OCI-LY1 (cell line): Measurements from ENCODE around the gene CLCNKB.

ENCODE experiments used
- H2AFZ ChIP-seq: fragments of 200-600 bp; sonication (generic), shearing (Covaris generic); 2 replicates; pipeline ENCODE4 v1.6.0; 2014; ENCODE audit warnings: antibody characterized with exemption, mild to moderate bottlenecking, low read length
- H3F3A ChIP-seq: fragments of 200-600 bp; sonication (generic), shearing (Covaris generic); 2 replicates; pipeline ENCODE4 v1.6.0; 2014; ENCODE audit warnings: mild to moderate bottlenecking, antibody characterized with exemption, low read length, moderate library complexity; ENCODE audit not compliant: insufficient read depth
- H3K27ac ChIP-seq: fragments of 200-600 bp; sonication (generic); 2 replicates; pipeline ENCODE4 v1.5.1; 2014; ENCODE audit warnings: low read length, mixed run types, mild to moderate bottlenecking, low read depth; ENCODE audit not compliant: poor library complexity, severe bottlenecking
- H3K27me3 ChIP-seq: fragments of 200-600 bp; sonication (generic); 2 replicates; pipeline ENCODE4 v1.6.0; 2014; ENCODE audit warnings: antibody characterized with exemption, mild to moderate bottlenecking, low read length, moderate library complexity; ENCODE audit not compliant: insufficient read depth
- H3K36me3 ChIP-seq: fragments of 200-600 bp; sonication (generic); 2 replicates; pipeline ENCODE4 v1.6.1; 2014; ENCODE audit warnings: mild to moderate bottlenecking, antibody characterized with exemption, low read length, moderate library complexity, mixed read lengths; ENCODE audit not compliant: insufficient read depth
- H3K4me1 ChIP-seq: fragments of 200-600 bp; sonication (generic); 2 replicates; pipeline ENCODE4 v1.5.1; 2014; ENCODE audit warnings: mild to moderate bottlenecking, low read length, moderate library complexity; ENCODE audit not compliant: insufficient read depth, severe bottlenecking
- H3K4me2 ChIP-seq: fragments of 200-600 bp; sonication (generic), shearing (Covaris generic); 2 replicates; pipeline ENCODE4 v1.6.1; 2014; ENCODE audit warnings: low read length
- H3K4me3 ChIP-seq: fragments of 200-600 bp; sonication (generic); 2 replicates; pipeline ENCODE4 v1.5.1; 2014; ENCODE audit warnings: low read length, low read depth, mild to moderate bottlenecking, mixed read lengths; ENCODE audit not compliant: poor library complexity, severe bottlenecking
- H3K79me2 ChIP-seq: fragments of 200-600 bp; shearing (Covaris generic); 2 replicates; pipeline ENCODE4 v1.6.1; 2016; ENCODE audit warnings: mixed run types, low read length, mixed read lengths; ENCODE audit not compliant: insufficient read depth
- H3K9ac ChIP-seq: fragments of 200-600 bp; sonication (generic), shearing (Covaris generic); 2 replicates; pipeline ENCODE4 v1.6.1; 2014; ENCODE audit warnings: mild to moderate bottlenecking, low read length, mixed read lengths
- H3K9me2 ChIP-seq: fragments of 200-600 bp; sonication (generic), shearing (Covaris generic); 2 replicates; pipeline ENCODE4 v1.6.1; 2014; ENCODE audit warnings: low read depth, mild to moderate bottlenecking, low read length, mixed read lengths
- H3K9me3 ChIP-seq: fragments of 200-600 bp; shearing (Covaris generic); 2 replicates; pipeline ENCODE4 v1.6.1; 2014; ENCODE audit warnings: low read length, mixed read lengths
- H4K20me1 ChIP-seq: fragments of 200-600 bp; sonication (generic), shearing (Covaris generic); 2 replicates; pipeline ENCODE4 v1.6.0; 2016; ENCODE audit warnings: mild to moderate bottlenecking, low read length; ENCODE audit not compliant: insufficient read depth
- EZH2 ChIP-seq: fragments of 200-600 bp; sonication (generic), shearing (Covaris generic); IDR thresholded peaks from 2 replicates; pipeline ENCODE4 v1.8.0; 2017; ENCODE audit warnings: borderline replicate concordance, mixed run types, mild to moderate bottlenecking, antibody characterized with exemption, low read length, moderate library complexity, mixed read lengths
- TF ChIP-seq, protein P1 (sequence below): fragments of 200-600 bp; sonication (generic), shearing (Covaris generic); IDR thresholded peaks from 2 replicates; pipeline ENCODE4 v1.5.1; 2017; ENCODE audit warnings: mild to moderate bottlenecking, antibody characterized with exemption, low read length, moderate library complexity, mixed read lengths

Gene CLCNKB

DNA sequence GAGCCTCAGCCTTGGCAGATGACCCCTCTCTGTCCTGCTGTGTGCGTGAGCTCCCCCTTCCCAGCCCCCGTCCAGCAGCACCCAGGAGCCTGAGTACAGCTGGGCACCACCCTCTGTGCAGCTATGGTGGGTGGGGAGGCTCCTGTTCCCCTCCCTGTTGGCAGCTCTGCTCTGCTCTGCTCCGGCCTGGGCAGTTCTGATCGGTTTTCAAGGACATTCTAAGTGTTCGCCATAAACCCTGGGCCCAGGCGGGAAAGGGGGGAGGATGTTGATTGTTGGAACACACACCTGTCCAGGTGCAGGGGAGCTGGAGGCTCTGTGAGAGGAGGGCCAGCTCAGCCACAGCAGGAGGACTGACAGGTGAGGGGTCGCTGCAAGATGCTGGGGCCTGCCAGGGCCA is at the start of gene CLCNKB:
Gene CLCNKB (plus strand): TSS at position 262 of the 400 bp plus-strand sequence. CDS start 711 bp downstream, outside the sequence.
- H3K4me1 ChIP-seq, result no peaks in the 10 kb centered on the region
- H3K4me3 ChIP-seq, result no peak within 1 kb of the TSS
- H3K27me3 ChIP-seq, result no peaks in the 10 kb centered on the region; the same call in 1 of the 2 replicates

DNA sequence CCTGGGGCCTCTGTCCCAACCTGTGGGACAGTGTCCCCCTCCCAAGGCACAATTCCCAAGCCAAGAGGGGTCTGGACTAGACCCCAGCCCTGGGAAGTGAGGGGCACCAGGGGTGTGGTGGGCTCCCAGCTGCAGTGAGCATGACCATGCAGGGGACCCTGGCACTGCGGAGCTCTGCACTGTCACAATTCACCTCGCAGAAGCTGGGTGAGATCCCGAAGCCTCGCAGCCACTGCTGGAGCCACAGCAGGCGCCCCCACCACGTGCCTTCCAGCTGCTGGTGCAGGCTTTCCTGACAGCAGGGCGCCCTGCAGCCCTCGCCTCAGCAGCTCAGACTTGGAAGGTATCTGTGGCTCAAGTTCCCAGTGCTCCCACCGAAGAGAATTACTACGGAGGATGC is 49.5 kb upstream of the CLCNKB start:
- Histone ChIP-seq H4K20me1 (no peaks in the 10 kb centered on the region), H3K9me3 (no peaks in the 10 kb centered on the region), H3K9ac (no peak overlapping the region), H3K79me2 (no peaks in the 10 kb centered on the region), H3K27ac (no peak overlapping the region), H3K36me3 (no peaks in the 10 kb centered on the region), H3K27me3 (peaks cover 12% of the 10 kb centered on the region; the same call in 1 of the 2 replicates), H2AFZ (no peak overlapping the region), H3K4me1 (no peaks in the 10 kb centered on the region), H3F3A (no peaks in the 10 kb centered on the region), H3K4me3 (no peak overlapping the region), H3K9me2 (no peaks in the 10 kb centered on the region), H3K4me2 (no peak overlapping the region)
- TF ChIP-seq, protein P1, sequence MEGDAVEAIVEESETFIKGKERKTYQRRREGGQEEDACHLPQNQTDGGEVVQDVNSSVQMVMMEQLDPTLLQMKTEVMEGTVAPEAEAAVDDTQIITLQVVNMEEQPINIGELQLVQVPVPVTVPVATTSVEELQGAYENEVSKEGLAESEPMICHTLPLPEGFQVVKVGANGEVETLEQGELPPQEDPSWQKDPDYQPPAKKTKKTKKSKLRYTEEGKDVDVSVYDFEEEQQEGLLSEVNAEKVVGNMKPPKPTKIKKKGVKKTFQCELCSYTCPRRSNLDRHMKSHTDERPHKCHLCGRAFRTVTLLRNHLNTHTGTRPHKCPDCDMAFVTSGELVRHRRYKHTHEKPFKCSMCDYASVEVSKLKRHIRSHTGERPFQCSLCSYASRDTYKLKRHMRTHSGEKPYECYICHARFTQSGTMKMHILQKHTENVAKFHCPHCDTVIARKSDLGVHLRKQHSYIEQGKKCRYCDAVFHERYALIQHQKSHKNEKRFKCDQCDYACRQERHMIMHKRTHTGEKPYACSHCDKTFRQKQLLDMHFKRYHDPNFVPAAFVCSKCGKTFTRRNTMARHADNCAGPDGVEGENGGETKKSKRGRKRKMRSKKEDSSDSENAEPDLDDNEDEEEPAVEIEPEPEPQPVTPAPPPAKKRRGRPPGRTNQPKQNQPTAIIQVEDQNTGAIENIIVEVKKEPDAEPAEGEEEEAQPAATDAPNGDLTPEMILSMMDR, result no peak
- TF ChIP-seq EZH2, result no peak

More for the DNA sequence above, at the start of gene CLCNKB:
- Histone ChIP-seq H2AFZ (no peak within 1 kb of the TSS), H3F3A (no peaks in the 10 kb centered on the region), H3K9me3 (no peaks in the 10 kb centered on the region), H3K79me2 (no peaks in the 10 kb centered on the region), H3K27ac (no peak within 1 kb of the TSS), H3K36me3 (no peaks in the 10 kb centered on the region), H3K4me2 (no peak within 1 kb of the TSS), H3K9ac (no peak within 1 kb of the TSS), H4K20me1 (no peaks in the 10 kb centered on the region), H3K9me2 (no peaks in the 10 kb centered on the region)
- TF ChIP-seq EZH2, result no peak
- TF ChIP-seq, protein P1, result no peak

DNA sequence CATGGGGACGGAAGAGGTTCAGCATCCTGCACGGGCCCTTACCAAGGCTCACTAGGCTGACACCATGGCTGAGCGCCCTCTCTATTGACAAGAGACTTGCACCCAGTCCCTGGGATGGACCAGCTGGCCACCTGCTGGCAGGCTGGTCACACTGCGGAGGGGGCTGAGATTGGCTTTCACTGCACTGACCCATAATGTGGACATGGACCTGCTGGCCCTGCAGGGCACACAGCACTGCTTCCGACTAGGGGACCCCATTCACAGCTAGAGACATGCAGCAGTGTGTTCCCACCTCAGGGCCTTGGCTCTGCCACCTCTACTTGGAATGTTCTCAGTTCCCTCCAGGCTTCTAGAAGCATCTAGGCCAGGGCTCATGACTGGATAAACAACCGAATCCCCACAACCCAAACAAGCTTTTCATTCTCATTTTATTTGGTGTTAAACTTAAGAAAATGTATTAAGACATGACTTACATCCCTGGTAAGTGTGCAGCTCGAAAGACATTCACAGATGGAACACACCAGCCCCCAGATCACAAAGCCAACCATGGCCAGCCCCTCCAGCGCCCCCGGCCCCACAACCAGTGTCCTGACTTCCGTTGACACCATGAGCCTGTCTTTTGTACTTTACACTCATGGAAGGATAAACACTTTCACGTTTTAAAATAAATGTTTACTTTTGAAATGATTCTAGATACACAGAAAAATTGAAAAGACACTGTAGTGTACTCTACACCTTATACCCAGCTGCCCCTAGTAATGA is 48.8 kb upstream of the CLCNKB start:
- TF ChIP-seq, protein P1, result peak; percentile 20; the same call in 1 of the 2 replicates
- TF ChIP-seq EZH2, result no peak
- Histone ChIP-seq H3K4me2 (no peak overlapping the region), H3K4me3 (no peak overlapping the region)

More for the DNA sequence above, 48.8 kb upstream of the CLCNKB start:
- Histone ChIP-seq H3K9me3 (no peaks in the 10 kb centered on the region), H3F3A (no peaks in the 10 kb centered on the region), H3K9me2 (no peaks in the 10 kb centered on the region), H3K27me3 (peaks cover 12% of the 10 kb centered on the region; the same call in 1 of the 2 replicates), H3K36me3 (no peaks in the 10 kb centered on the region), H2AFZ (no peak overlapping the region), H3K9ac (no peak overlapping the region), H3K27ac (no peak overlapping the region), H4K20me1 (no peaks in the 10 kb centered on the region), H3K4me1 (no peaks in the 10 kb centered on the region), H3K79me2 (no peaks in the 10 kb centered on the region)
